Ectodermal cell (in vitro differentiated cells): ENCODE results near the gene SDK1.

Experiments used
- H3K27ac ChIP-seq: 2 replicates; pipeline ENCODE4 v1.7.0; 2013; ENCODE audit warnings: mild to moderate bottlenecking, low read depth, low read length; ENCODE audit not compliant: insufficient read depth, poor library complexity, severe bottlenecking
- H3K27me3 ChIP-seq: 2 replicates; pipeline ENCODE4 v1.7.0; 2013; ENCODE audit warnings: mild to moderate bottlenecking, low read length; ENCODE audit not compliant: insufficient read depth, control insufficient read depth, poor library complexity, severe bottlenecking
- H3K36me3 ChIP-seq: one replicate; pipeline ENCODE4 v1.7.0; 2013; ENCODE audit warnings: low read length; ENCODE audit not compliant: control insufficient read depth, insufficient read depth
- H3K4me1 ChIP-seq: one replicate; pipeline ENCODE4 v1.7.0; 2013; ENCODE audit warnings: low read length; ENCODE audit not compliant: control insufficient read depth, insufficient read depth
- H3K4me3 ChIP-seq: 2 replicates; pipeline ENCODE4 v1.7.0; 2013; ENCODE audit warnings: low read depth, low read length, control low read depth; ENCODE audit not compliant: insufficient read depth
- H3K9me3 ChIP-seq: 2 replicates; pipeline ENCODE4 v1.7.0; 2013; ENCODE audit warnings: mild to moderate bottlenecking, low read length, moderate library complexity; ENCODE audit not compliant: control insufficient read depth
- WGBS, 2 experiments: methylation state at CpG; one replicate each; pipeline ENCODE4 v1.1.7; 2013; ENCODE audit warnings: missing lambda C conversion rate in 2 of 2; 5-methylcytosine and 5-hydroxymethylcytosine counted together

Gene SDK1

DNA sequence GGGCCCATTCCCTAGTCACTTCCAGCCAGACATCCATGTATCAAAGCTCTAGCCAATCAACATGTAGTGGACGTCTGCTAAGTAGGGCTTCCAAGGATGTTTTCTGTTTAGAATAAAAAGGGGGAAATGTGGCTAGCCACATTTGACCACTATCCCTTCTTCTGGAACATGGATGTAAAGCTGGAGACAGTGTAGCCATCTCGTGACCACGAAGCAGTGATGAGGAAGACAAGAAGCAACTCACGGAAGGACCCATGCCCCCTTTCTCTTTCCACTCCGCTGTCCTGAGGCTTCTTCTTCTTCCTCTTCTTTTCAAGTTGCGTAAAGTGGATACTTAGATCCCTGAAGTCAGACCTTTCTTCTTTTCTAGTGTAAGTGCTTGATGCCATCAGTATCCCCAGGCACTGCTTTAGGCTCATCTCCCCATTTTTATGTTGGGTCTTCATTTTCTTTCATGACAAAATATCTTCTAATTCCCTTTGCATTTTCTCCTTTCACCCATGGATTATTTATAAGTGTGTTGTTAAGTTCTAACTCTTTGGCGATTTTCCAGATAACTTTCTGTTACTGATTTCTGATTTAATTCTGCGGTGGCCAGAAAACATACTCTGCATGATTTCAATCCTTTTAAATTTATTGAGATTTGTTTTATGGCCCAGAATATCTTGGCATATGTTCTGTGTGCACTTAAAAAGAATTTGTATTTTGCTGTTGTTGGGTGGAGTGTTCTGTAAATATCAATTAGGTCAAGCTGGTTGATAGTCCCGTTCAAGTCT, 594.5 kb downstream of the SDK1 start:
- WGBS, 2 experiments = 90 to 95% methylated on average over 8 to 9 of the region's 9 CpGs

DNA sequence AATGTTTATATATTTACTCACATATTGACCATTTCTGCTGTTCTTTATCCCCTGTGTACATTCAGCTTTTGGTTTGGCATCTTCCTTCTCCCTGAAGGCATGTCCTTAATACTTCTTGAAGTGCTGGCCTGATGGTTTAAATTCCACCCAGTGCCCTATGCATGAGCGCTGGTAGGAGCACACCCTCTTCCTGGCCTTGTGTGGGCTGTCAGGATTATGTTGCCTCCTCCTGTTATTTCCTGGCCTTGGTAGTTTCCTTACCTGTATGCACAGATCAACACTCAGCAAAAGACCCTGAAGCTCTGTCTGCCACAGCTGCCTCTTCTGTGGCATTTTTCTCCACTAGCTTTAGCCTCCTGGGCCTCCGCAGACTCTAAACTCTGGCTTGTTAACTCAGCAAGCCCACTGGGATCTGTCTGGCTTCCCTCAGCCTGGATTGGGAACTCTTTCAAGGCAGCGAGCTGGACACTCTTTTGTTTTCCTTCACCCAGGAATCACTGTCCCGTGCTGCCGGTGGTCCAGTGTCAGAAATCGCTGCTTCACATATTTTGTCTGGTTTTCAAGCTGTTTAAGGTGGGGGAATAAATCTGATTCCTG, 595.2 kb downstream of the SDK1 start:
- Histone ChIP-seq H3K4me3 (no peak overlapping the region), H3K27ac (no peak overlapping the region), H3K9me3 (no peaks in the 10 kb centered on the region), H3K4me1 (no peaks in the 10 kb centered on the region), H3K36me3 (no peaks in the 10 kb centered on the region), H3K27me3 (no peaks in the 10 kb centered on the region)
- WGBS, 2 experiments = 90 to 95% methylated on average over 6 of the region's 6 CpGs

More for the DNA sequence above, 594.5 kb downstream of the SDK1 start:
- Histone ChIP-seq H3K27ac (no peak overlapping the region), H3K27me3 (no peaks in the 10 kb centered on the region), H3K4me1 (no peaks in the 10 kb centered on the region), H3K9me3 (no peaks in the 10 kb centered on the region), H3K4me3 (no peak overlapping the region), H3K36me3 (no peaks in the 10 kb centered on the region)

DNA sequence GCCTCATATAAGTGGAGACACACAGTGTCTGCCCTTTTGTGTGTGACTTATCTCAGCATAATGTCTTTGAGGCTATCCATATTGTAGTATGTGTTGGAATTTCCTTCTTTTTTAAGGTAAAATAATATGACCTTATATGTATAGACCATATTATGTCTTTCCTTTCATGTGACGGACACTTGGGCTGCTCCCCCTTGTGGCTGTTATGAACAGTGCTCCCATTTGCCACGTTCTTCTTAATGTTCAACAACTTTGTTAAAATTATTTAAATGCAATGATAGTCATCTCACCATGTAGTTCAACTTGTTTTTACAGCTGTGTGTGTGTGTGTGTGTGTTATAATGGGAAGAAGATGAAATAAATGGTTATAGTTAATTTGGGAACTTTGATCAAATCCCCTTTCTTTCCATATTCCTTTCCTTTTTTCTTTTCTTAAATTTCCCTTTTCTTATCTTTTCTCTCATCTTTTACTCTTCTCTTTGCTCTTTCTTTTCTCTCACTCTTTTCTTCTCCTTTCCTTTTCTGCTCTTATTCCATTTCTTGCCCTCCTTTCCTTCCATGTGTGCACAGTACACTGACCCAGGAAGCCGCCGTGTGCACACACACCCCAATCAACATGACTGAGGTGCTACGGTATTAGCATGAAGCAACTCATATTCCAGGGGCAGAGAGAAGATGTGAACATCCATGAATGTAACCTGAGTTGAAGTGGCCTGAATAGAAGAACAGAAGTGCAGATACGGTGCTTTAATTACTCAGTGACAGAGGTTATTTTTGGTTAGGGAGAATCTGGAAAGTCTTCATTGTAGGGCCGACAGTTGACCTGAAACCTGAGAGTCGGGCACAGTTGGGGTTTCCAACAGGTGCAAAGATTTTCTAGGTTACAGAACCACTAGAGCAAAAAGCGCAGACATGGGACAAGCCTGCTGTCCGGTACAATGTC, 596.6 kb downstream of the SDK1 start:
- 91 to 92% methylated on average over 9 of the region's 10 CpGs for WGBS, 2 experiments
- Histone ChIP-seq H3K27me3 (no peaks in the 10 kb centered on the region), H3K36me3 (no peaks in the 10 kb centered on the region), H3K27ac (no peak overlapping the region), H3K9me3 (no peaks in the 10 kb centered on the region), H3K4me3 (no peak overlapping the region), H3K4me1 (no peaks in the 10 kb centered on the region)

DNA sequence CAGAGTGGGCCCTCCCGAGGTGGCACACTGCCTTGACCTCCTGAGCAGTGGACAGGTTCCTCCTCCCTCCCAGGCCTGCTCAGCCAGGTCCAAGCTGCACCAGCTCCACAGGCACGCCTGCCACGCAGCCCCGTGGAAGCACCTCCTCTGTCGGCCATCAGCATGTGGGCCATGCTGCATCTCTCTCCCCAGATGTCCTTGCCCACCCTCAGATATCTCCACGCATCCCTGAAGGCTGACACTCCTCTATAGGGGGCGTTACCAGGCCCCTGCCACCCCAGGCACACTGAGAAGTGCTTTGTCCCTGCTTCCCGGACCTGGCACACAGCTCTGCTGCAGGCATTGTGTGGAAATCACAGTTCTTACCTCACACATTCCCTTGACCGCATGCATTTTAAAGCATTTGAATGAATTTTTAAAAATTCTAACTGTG, 598.5 kb downstream of the SDK1 start:
- WGBS, 2 experiments = 70 to 71% methylated on average over 8 to 9 of the region's 9 CpGs
- Histone ChIP-seq H3K36me3 (no peaks in the 10 kb centered on the region), H3K4me1 (no peaks in the 10 kb centered on the region), H3K27me3 (no peaks in the 10 kb centered on the region), H3K4me3 (no peak overlapping the region), H3K27ac (no peak overlapping the region), H3K9me3 (no peaks in the 10 kb centered on the region)

DNA sequence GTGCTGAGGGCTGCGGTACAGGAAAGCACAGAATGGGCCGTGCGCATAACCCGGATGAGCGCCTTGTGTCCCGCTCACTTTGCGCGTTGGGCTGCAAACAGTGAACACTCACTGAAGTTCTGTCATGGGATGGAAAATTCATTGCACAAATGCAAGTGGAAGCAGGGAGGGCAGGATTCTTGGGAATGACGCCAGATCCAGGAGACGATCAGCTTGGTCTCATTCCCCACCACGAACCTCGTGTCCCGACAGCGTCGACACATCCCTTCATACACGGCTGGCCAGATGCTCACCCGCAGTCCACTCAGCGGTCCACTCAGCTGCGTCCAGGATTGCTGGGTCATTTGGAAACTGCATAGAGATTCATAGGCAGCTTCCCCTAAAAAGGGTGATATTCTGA, 607.1 kb downstream of the SDK1 start:
- WGBS, 2 experiments = 95% methylated on average over 19 of the region's 19 CpGs
- no peaks in the 10 kb centered on the region for H3K4me1 ChIP-seq
- no peak overlapping the region for H3K27ac ChIP-seq
- H3K27me3 ChIP-seq = no peaks in the 10 kb centered on the region
- H3K9me3 ChIP-seq = no peaks in the 10 kb centered on the region
- no peaks in the 10 kb centered on the region for H3K36me3 ChIP-seq
- H3K4me3 ChIP-seq = no peak overlapping the region

DNA sequence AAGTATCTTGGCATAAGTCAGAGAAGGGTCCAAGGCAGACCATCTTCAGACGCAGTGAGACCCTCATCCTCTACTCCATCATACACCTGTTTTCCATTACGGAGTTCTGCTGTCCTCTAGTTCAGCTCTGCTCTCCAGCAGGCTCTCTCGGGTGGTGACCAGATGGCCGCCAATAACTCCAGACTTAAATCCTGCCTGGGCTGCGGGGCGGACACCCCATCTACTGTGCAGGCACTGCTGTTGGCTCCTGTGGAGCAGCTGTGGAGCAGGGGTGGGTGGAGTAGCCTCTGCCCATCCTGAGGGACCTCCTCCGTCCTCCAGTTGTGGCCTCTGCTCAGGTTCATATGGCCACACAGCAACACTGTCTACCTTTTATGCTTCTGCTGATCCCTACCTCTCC, 608.1 kb downstream of the SDK1 start:
- Histone ChIP-seq H3K4me1 (no peaks in the 10 kb centered on the region), H3K9me3 (no peaks in the 10 kb centered on the region), H3K36me3 (no peaks in the 10 kb centered on the region), H3K27ac (no peak overlapping the region), H3K4me3 (no peak overlapping the region), H3K27me3 (no peaks in the 10 kb centered on the region)
- 95 to 96% methylated on average over 7 of the region's 7 CpGs for WGBS, 2 experiments

DNA sequence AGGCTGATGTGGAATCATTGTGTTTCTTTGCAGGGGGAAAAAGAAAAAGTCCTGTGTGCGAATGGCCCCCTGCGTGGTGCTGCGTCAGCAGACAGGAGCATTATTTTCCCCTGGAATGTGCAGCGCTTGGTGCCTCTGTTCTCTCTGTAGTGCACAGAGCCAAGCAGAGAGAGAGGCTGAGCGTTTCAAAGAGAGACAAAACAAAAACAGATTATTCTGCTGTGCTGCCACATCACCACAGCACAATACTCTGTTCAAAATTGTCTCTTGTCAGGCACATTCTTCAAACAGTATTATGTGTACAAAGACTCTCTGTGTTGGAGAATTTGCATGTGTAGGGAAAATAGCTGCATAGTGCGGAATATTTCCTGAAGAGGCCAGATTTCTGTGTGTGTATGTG, 609.0 kb downstream of the SDK1 start:
- no peaks in the 10 kb centered on the region for H3K9me3 ChIP-seq
- no peak overlapping the region for H3K4me3 ChIP-seq
- no peaks in the 10 kb centered on the region for H3K36me3 ChIP-seq
- no peaks in the 10 kb centered on the region for H3K27me3 ChIP-seq
- peak overlapping the region; percentile 45 for H3K27ac ChIP-seq
- no peaks in the 10 kb centered on the region for H3K4me1 ChIP-seq
- WGBS, 2 experiments = 86 to 89% methylated on average over 6 of the region's 6 CpGs

DNA sequence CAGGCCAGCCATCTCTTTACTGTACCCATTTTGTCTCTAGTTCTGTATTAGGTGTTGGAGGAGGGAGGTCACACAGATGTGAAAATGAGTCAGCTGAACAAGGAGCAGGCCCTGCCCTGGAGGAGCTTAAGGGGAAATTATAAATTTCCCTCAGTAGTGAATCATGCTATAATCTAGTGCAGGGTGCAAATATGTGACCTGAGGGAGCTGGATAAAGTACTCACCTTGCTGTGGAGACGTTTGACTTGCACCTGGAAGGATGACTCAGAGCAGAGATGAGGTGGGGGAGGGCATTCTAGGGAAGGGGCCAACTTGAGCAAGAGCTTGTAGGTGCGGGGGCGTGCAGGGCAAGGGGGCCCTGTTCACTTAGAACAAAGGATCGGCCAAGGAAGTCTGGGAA, 610.6 kb downstream of the SDK1 start:
- Histone ChIP-seq H3K36me3 (no peaks in the 10 kb centered on the region), H3K4me1 (no peaks in the 10 kb centered on the region), H3K27ac (no peak overlapping the region), H3K27me3 (no peaks in the 10 kb centered on the region), H3K9me3 (no peaks in the 10 kb centered on the region), H3K4me3 (no peak overlapping the region)
- WGBS, 2 experiments = 86 to 88% methylated on average over 4 of the region's 4 CpGs

DNA sequence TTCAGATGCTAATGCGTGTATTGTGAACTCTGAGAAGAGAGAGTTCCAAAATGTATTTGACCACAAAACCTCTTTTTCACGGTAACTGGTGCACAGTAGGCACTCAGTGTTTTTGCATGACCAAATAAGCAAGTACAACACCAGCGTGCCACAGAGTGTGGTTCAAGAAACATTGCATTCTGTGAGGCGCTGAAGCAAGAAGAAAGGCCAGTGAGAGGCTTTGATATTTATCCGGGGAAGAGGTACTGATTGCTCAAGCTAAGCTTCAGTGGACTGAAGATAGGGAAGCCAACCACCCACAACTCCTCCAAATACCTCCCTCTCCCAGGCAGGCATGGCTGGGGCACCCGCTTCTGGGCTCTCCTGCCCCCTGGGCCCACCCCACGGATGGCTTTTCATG, 611.2 kb downstream of the SDK1 start:
- no peak overlapping the region for H3K27ac ChIP-seq
- no peaks in the 10 kb centered on the region for H3K9me3 ChIP-seq
- no peaks in the 10 kb centered on the region for H3K27me3 ChIP-seq
- H3K4me3 ChIP-seq = no peak overlapping the region
- H3K4me1 ChIP-seq = no peaks in the 10 kb centered on the region
- no peaks in the 10 kb centered on the region for H3K36me3 ChIP-seq
- 94 to 97% methylated on average over 7 of the region's 7 CpGs for WGBS, 2 experiments
